SK-N-SH (cell line): ENCODE measurements around the gene RASSF9. TPM values are rescaled to one million over a fixed set of nuclear protein-coding genes. Genes with fewer than 3 reads are reported as not detected.
A peak's percentile ranks its signal among the peaks of the same experiment; 100 is the strongest.

Experiments
- CTCF ChIA-PET: fragments of 300-600, 350-600 bp; formaldehyde crosslinking; extraction: SDS; loops from one replicate; lab custom pipeline; 2021; lab: Yijun Ruan, JAX
- POLR2A ChIA-PET: fragments of 350-600 bp; sonication (Branson Sonifier 250); formaldehyde crosslinking; extraction: SDS; loops from one replicate; lab custom pipeline; 2020; ENCODE audit warnings: antibody characterized with exemption, inconsistent platforms; lab: Yijun Ruan, JAX
- DNase-seq: peaks from one replicate; pipeline ENCODE4 v3.0.0; 2012
- H2AFZ ChIP-seq: fragments of 200-600 bp; sonication (generic); 2 replicates; pipeline ENCODE4 v1.8.1; 2016; ENCODE audit warnings: antibody characterized with exemption, mild to moderate bottlenecking, low read depth
- H3F3A ChIP-seq: fragments of 200-600 bp; sonication (generic); replicated peaks from 2 replicates; pipeline ENCODE3; 2016; ENCODE audit warnings: antibody characterized with exemption, mild to moderate bottlenecking; ENCODE audit not compliant: insufficient read depth
- H3K27ac ChIP-seq, 2 experiments: fragments of 200-500 bp in 1 of 2; fragments of 200-600 bp in 1 of 2; sonication (Bioruptor generic) in 1 of 2; sonication (generic), shearing (Covaris generic) in 1 of 2; 2 replicates each; pipeline versions ENCODE4 v1.5.1 to v1.6.1; 2014 to 2016; ENCODE audit warnings: low read depth in 2 of 2, inconsistent platforms in 1 of 2, low read length in 1 of 2, mild to moderate bottlenecking in 1 of 2, mixed read lengths in 1 of 2
- H3K27me3 ChIP-seq: fragments of 200-600 bp; sonication (generic), shearing (Covaris generic); 2 replicates; pipeline ENCODE4 v1.6.1; 2016; ENCODE audit warnings: mixed run types; ENCODE audit not compliant: insufficient read depth
- H3K36me3 ChIP-seq, 2 experiments: fragments of 200-500 bp in 1 of 2; fragments of 200-600 bp in 1 of 2; sonication (Bioruptor generic) in 1 of 2; sonication (generic) in 1 of 2; replicated peaks in 1 of 2; 2 replicates each; pipeline versions ENCODE3 to v1.5.1; 2014 to 2016; ENCODE audit warnings: low read length in 1 of 2, mild to moderate bottlenecking in 1 of 2; ENCODE audit not compliant: insufficient read depth in 2 of 2, control insufficient read depth in 1 of 2
- H3K4me1 ChIP-seq, 2 experiments: fragments of 200-500 bp in 1 of 2; fragments of 200-600 bp in 1 of 2; sonication (Bioruptor generic) in 1 of 2; sonication (generic), shearing (Covaris generic) in 1 of 2; 2 replicates each; pipeline versions ENCODE4 v1.5.1 to v1.6.1; 2014 to 2016; ENCODE audit warnings: low read depth in 1 of 2, low read length in 1 of 2, mixed run types in 1 of 2; ENCODE audit not compliant: insufficient read depth in 2 of 2, control insufficient read depth in 1 of 2
- H3K4me2 ChIP-seq: fragments of 200-600 bp; sonication (generic), shearing (Covaris generic); 2 replicates; pipeline ENCODE4 v1.6.1; 2017; ENCODE audit warnings: mixed run types
- H3K4me3 ChIP-seq, 2 experiments: fragments of 200-500 bp in 1 of 2; fragments of 200-600 bp in 1 of 2; sonication (Bioruptor generic) in 1 of 2; sonication (generic), shearing (Covaris generic) in 1 of 2; 2 replicates each; pipeline versions ENCODE4 v1.5.1 to v1.8.1; 2014 to 2016; ENCODE audit warnings: low read depth in 2 of 2, inconsistent platforms in 1 of 2, low read length in 1 of 2, mild to moderate bottlenecking in 1 of 2, mixed read lengths in 1 of 2, moderate library complexity in 1 of 2
- H3K79me2 ChIP-seq: fragments of 200-600 bp; sonication (generic); 2 replicates; pipeline ENCODE4 v1.8.1; 2017; ENCODE audit warnings: mild to moderate bottlenecking; ENCODE audit not compliant: insufficient read depth
- H3K9ac ChIP-seq: fragments of 200-600 bp; sonication (generic); 2 replicates; pipeline ENCODE4 v1.6.1; 2017; ENCODE audit warnings: mixed run types
- H3K9me2 ChIP-seq: fragments of 200-600 bp; sonication (generic); 2 replicates; pipeline ENCODE4 v1.6.1; 2017; ENCODE audit warnings: mixed run types
- H3K9me3 ChIP-seq: fragments of 200-600 bp; sonication (generic); 2 replicates; pipeline ENCODE4 v1.6.1; 2017; ENCODE audit warnings: mixed run types, mild to moderate bottlenecking, moderate library complexity
- H4K20me1 ChIP-seq: fragments of 200-600 bp; sonication (generic); 2 replicates; pipeline ENCODE4 v1.6.1; 2017; ENCODE audit warnings: mild to moderate bottlenecking, mixed run types; ENCODE audit not compliant: insufficient read depth
- CHD2 ChIP-seq: fragments of 150-350 bp; IDR thresholded peaks from 2 replicates; pipeline ENCODE4 v1.6.1; 2018; ENCODE audit warnings: low read length; ENCODE audit not compliant: partially characterized antibody
- EP300 ChIP-seq, 2 experiments: IDR thresholded peaks; 2 replicates each; pipeline versions ENCODE4 v1.4.0 to v1.6.1; 2012; ENCODE audit warnings: borderline replicate concordance in 1 of 2, low read depth in 1 of 2, low read length in 1 of 2
- FOXJ3 ChIP-seq: sonication (generic); formaldehyde crosslinking; IDR thresholded peaks from 2 replicates; pipeline ENCODE4 v1.5.1; 2020; ENCODE audit warnings: mild to moderate bottlenecking, missing genetic modification reagents
- FOXM1 ChIP-seq: IDR thresholded peaks from 2 replicates; pipeline ENCODE4 v1.4.0; 2012; ENCODE audit warnings: low read depth, mild to moderate bottlenecking
- GABPA ChIP-seq: IDR thresholded peaks from 2 replicates; pipeline ENCODE4 v1.4.0; 2012; ENCODE audit warnings: low read depth, mild to moderate bottlenecking
- JUND ChIP-seq: IDR thresholded peaks from 2 replicates; pipeline ENCODE4 v1.4.0; 2012
- NFIC ChIP-seq: IDR thresholded peaks from 2 replicates; pipeline ENCODE4 v1.4.0; 2012; ENCODE audit warnings: borderline replicate concordance
- RAD21 ChIP-seq: IDR thresholded peaks from 2 replicates; pipeline ENCODE4 v1.6.1; 2012; ENCODE audit warnings: mild to moderate bottlenecking, low read length
- RFX5 ChIP-seq: IDR thresholded peaks from 2 replicates; pipeline ENCODE4 v1.6.1; 2012; ENCODE audit warnings: mild to moderate bottlenecking, improper control_type of control experiment, low read length
- SIN3A ChIP-seq: IDR thresholded peaks from 2 replicates; pipeline ENCODE4 v1.6.1; 2012; ENCODE audit warnings: low read depth, mild to moderate bottlenecking, low read length, moderate library complexity, borderline replicate concordance
- TAF1 ChIP-seq: IDR thresholded peaks from 2 replicates; pipeline ENCODE4 v1.6.1; 2012; ENCODE audit warnings: low read depth, mild to moderate bottlenecking, low read length, moderate library complexity, borderline replicate concordance
- TCF12 ChIP-seq: IDR thresholded peaks from 2 replicates; pipeline ENCODE4 v1.4.0; 2012
- WGBS: methylation state at CpG from one replicate; pipeline ENCODE4 v1.1.6; 2017; ENCODE audit warnings: low lambda C conversion rate; 5-methylcytosine and 5-hydroxymethylcytosine counted together
- polyA plus RNA-seq, 3 experiments: library from polyadenylated mRNA; depleted of rRNA; stranded (reverse); fragments of >200 nt; gene quantifications; 2 replicates each; pipeline ENCODE4 v1.2.3, GENCODE V29; 2012
- TF ChIP-seq, protein P1 (sequence below): IDR thresholded peaks from 2 replicates; pipeline ENCODE4 v1.4.0; 2012; ENCODE audit warnings: low read depth, borderline replicate concordance
- TF ChIP-seq, protein P2 (sequence below): IDR thresholded peaks from 2 replicates; pipeline ENCODE4; 2012
- TF ChIP-seq, protein P3 (sequence below): IDR thresholded peaks from 2 replicates; pipeline ENCODE4 v1.6.1; 2012; ENCODE audit warnings: mild to moderate bottlenecking, low read depth, low read length, moderate library complexity

RASSF9 gene
- polyA plus RNA-seq, 1 of the 3 experiments (the other 2 are of a cell fraction), result 0.21 TPM

DNA sequence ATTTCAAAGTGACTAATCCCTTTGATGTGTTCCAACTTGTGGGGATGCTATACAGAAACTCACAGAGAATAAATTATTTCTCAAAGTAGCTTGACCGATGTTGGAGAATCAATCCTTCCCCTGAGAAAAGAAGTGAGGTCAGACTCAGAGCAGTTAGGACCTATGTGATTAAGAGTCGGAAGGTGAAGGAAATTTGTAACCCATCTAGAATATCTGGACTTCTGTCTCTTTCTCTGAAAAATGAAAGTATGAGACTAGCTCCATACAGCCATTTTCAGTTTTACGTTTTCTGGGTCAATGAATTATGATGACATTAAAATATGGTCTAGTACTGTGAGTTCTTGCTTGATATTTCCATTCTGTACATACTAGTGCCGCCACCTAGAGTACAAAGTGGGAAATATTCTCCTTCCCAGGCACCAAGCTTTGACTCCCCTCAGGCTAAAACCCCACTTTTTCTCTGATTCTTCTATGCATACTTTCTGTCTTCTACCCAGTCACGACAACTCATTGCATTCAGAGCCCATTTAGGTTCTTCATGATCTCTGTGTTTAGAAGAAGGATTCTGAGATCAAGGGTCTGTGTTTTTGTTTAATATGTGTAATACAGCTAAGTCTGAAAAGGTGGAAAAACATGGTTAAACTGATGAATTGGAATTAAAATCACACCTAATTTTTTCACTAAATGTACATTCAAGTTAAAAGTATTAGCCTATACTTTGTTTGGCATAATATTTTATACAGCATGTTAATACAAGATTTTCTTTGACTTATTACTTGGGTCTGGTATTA, 31.0 kb upstream of the RASSF9 start (continued):
- TF ChIP-seq, protein P1, sequence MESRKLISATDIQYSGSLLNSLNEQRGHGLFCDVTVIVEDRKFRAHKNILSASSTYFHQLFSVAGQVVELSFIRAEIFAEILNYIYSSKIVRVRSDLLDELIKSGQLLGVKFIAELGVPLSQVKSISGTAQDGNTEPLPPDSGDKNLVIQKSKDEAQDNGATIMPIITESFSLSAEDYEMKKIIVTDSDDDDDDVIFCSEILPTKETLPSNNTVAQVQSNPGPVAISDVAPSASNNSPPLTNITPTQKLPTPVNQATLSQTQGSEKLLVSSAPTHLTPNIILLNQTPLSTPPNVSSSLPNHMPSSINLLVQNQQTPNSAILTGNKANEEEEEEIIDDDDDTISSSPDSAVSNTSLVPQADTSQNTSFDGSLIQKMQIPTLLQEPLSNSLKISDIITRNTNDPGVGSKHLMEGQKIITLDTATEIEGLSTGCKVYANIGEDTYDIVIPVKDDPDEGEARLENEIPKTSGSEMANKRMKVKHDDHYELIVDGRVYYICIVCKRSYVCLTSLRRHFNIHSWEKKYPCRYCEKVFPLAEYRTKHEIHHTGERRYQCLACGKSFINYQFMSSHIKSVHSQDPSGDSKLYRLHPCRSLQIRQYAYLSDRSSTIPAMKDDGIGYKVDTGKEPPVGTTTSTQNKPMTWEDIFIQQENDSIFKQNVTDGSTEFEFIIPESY, result no peak
- no peak for TF ChIP-seq TAF1
- no peak for TF ChIP-seq FOXM1
- no peak for TF ChIP-seq JUND
- TF ChIP-seq CHD2, result no peak
- TF ChIP-seq SIN3A, result no peak
- no peak for TF ChIP-seq FOXJ3 (CRISPR knock-in tag)
- peak; percentile 85 for TF ChIP-seq RAD21

DNA sequence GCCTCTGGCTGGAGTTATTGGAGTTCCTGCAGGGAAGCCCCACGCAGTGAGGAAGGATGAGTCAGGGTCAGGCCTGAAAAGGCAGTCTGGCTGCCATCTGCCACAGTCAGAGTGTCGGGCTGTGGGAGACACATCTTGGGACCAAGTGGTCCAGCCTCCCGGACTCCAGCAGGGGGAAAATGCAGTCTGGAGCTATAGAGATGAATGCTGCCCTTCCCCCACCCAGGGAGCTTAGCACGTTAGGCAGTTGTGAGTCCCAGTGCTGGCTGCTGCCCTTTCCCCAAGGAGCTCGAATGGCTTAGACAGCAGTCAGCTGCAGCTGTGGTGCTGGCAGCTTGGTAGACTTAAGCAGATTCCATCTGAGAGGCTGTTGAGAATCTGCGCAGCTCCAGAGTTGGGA, 29.7 kb upstream of the RASSF9 start:
- H3K4me2 ChIP-seq, result no peak overlapping the region
- TF ChIP-seq NFIC, result no peak
- peak; percentile 24; the same call in 1 of the 2 replicates for TF ChIP-seq TCF12
- TF ChIP-seq JUND, result no peak
- no peak for TF ChIP-seq FOXM1
- no peak for TF ChIP-seq CHD2
- no peak overlapping the region for H3K9ac ChIP-seq
- no peaks in the 10 kb centered on the region for H3K36me3 ChIP-seq
- 0 out of 2 replicates have a peak, but pooled peaks cover 3% of the 10 kb centered on the region for H3K9me3 ChIP-seq
- H4K20me1 ChIP-seq, result no peaks in the 10 kb centered on the region
- ChIA-PET CTCF (interaction anchor here (1.7 to 9.2 kb wide), 12 partner anchors 13 to 440 kb away, joined by 4 to 80 read pairs (median 14); no protein-coding TSS in a partner anchor), POLR2A (no interaction called here)
- no peaks in the 10 kb centered on the region for H3K27me3 ChIP-seq
- WGBS, result 77% methylated on average over 6 of the region's 6 CpGs
- no peaks in the 10 kb centered on the region for H3K79me2 ChIP-seq
- no peak overlapping the region for H3K27ac ChIP-seq
- no peak overlapping the region for H3K4me3 ChIP-seq
- no peak overlapping the region for H2AFZ ChIP-seq
- H3K9me2 ChIP-seq, result no peaks in the 10 kb centered on the region
- no peaks in the 10 kb centered on the region for H3K4me1 ChIP-seq
- no peak for DNase-seq
- H3F3A ChIP-seq, result no peaks in the 10 kb centered on the region

DNA sequence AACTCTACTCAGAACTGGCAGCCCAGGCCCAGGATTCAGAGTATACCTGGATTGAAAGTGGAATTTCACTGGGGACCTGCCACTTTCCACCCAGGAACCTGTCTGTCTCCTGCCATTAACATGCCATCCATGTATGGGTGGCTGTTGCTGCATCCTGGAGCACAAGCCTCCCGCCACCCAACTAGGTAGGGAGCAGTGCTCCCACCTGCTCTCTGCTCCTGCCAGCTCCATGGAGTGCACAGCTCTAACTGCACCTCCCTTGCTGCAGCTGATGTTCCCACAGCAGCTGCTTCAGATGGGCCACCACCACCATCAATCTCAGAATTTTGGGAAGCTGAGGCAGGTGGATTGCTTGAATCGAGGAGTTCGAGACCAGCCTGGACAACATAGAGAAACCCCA, 20.8 kb upstream of the RASSF9 start:
- H3K9ac ChIP-seq, result no peak overlapping the region
- ChIA-PET CTCF (interaction anchor here (8.2 kb wide), 1 partner anchor 11 kb away, joined by 62 read pairs; no protein-coding TSS in a partner anchor), POLR2A (no interaction called here)
- no peak overlapping the region for H3K4me2 ChIP-seq
- H3F3A ChIP-seq, result no peaks in the 10 kb centered on the region
- H3K4me3 ChIP-seq, result no peak overlapping the region
- H3K9me3 ChIP-seq, result no peaks in the 10 kb centered on the region
- no peak overlapping the region for H2AFZ ChIP-seq
- 75% methylated on average over 2 of the region's 3 CpGs for WGBS
- H3K36me3 ChIP-seq, result no peaks in the 10 kb centered on the region
- no peaks in the 10 kb centered on the region for H3K27me3 ChIP-seq
- H3K27ac ChIP-seq, result no peak overlapping the region
- no peaks in the 10 kb centered on the region for H3K4me1 ChIP-seq
- no peaks in the 10 kb centered on the region for H4K20me1 ChIP-seq
- H3K79me2 ChIP-seq, result no peaks in the 10 kb centered on the region
- H3K9me2 ChIP-seq, result no peaks in the 10 kb centered on the region
- no peak for DNase-seq
- no peak for TF ChIP-seq JUND
- no peak for TF ChIP-seq RFX5
- no peak for TF ChIP-seq GABPA
- TF ChIP-seq, protein P1, result no peak
- TF ChIP-seq, protein P2, sequence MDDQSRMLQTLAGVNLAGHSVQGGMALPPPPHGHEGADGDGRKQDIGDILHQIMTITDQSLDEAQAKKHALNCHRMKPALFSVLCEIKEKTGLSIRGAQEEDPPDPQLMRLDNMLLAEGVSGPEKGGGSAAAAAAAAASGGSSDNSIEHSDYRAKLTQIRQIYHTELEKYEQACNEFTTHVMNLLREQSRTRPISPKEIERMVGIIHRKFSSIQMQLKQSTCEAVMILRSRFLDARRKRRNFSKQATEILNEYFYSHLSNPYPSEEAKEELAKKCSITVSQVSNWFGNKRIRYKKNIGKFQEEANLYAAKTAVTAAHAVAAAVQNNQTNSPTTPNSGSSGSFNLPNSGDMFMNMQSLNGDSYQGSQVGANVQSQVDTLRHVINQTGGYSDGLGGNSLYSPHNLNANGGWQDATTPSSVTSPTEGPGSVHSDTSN, result no peak
- TF ChIP-seq, protein P3, sequence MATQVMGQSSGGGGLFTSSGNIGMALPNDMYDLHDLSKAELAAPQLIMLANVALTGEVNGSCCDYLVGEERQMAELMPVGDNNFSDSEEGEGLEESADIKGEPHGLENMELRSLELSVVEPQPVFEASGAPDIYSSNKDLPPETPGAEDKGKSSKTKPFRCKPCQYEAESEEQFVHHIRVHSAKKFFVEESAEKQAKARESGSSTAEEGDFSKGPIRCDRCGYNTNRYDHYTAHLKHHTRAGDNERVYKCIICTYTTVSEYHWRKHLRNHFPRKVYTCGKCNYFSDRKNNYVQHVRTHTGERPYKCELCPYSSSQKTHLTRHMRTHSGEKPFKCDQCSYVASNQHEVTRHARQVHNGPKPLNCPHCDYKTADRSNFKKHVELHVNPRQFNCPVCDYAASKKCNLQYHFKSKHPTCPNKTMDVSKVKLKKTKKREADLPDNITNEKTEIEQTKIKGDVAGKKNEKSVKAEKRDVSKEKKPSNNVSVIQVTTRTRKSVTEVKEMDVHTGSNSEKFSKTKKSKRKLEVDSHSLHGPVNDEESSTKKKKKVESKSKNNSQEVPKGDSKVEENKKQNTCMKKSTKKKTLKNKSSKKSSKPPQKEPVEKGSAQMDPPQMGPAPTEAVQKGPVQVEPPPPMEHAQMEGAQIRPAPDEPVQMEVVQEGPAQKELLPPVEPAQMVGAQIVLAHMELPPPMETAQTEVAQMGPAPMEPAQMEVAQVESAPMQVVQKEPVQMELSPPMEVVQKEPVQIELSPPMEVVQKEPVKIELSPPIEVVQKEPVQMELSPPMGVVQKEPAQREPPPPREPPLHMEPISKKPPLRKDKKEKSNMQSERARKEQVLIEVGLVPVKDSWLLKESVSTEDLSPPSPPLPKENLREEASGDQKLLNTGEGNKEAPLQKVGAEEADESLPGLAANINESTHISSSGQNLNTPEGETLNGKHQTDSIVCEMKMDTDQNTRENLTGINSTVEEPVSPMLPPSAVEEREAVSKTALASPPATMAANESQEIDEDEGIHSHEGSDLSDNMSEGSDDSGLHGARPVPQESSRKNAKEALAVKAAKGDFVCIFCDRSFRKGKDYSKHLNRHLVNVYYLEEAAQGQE, result no peak
- no peak for TF ChIP-seq FOXM1
- no peak for TF ChIP-seq EP300 (IDR thresholded peaks at IDR 0.05; ENCODE audit: borderline replicate concordance in 1 of 2, low read depth in 1 of 2, low read length in 1 of 2)
- TF ChIP-seq SIN3A, result no peak
- no peak for TF ChIP-seq NFIC
